HG03342 (cell line): Measurements from ENCODE around the gene FIBP.

Source experiments
- ATAC-seq: cut with Tn5 transposase; IDR thresholded peaks from one replicate; pipeline ENCODE4 v1.9.1; 2021; ENCODE audit warnings: mild to moderate bottlenecking, moderate library complexity; ENCODE audit not compliant: unreplicated experiment

Gene FIBP

DNA sequence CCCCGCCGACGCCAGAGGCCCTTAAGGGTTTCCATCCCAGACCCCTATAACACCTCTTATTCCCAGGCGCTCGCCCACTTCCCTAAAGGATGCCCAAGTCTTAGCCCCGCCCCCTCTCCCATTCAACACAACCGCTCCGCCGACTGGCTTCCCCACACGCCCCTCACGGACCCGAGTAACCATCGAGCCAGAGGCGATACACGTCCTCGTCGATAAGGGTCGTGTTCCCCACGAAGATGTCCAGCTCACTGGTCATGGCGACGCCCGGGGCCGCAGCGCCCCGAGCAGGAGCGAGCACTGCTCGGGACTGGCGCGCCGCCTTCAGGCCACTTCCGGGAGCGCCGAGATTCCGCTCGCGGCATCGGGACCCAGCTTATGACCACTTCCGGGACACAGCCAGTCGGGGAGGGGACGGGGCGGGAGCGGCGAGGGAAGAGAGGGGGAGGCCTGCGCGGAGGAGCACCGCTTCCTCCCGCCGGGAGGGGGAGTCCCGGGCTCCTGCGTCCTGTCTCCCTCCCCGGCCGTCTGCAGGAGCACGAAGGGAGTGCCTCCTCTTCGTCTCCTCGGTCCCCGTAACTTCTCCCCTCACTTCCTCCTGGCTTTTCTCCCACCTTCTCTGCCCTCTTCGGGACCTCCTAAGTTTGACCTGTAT, at the start of gene FIBP:
FIBP (minus strand) TSS at position 309 of the 652 bp plus-strand sequence; CDS start at position 256, 53 bp downstream.
- peak; percentile 41 for ATAC-seq

GRCh38 chr11:65937766-65938165, 49.5 kb upstream of the FIBP start:
- ATAC-seq: no peak

GRCh38 chr11:65934014-65934413, 45.7 kb upstream of the FIBP start:
- ATAC-seq: no peak

- ATAC-seq: no peak
These were observed 44.3 kb upstream of the FIBP start for GRCh38 chr11:65932558-65932919.

GRCh38 chr11:65931773-65932557, 43.7 kb upstream of the FIBP start:
- no peak for ATAC-seq

DNA sequence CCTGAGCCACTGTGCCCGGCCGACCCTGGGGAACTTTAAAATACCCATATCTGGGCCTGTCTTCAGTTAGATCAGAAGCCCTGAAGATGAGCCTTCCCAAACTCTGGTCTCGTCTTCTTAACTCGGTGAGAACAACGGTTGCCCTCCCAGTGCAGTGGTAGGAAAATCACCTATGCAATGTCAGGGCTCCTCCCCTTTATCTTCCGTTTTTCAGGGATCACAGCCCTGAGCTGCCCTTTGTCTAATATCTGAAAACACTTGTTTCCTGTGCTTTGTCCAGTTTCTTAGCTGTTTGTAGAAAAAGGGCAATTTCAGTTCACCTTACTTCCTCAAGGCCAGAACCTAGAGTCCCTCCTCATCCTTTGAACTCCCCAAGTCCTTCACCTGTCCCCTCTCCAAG, 40.4 kb upstream of the FIBP start:
- ATAC-seq: no peak

- ATAC-seq: peak; percentile 80
These were observed 39.7 kb upstream of the FIBP start for GRCh38 chr11:65927904-65928397.

DNA sequence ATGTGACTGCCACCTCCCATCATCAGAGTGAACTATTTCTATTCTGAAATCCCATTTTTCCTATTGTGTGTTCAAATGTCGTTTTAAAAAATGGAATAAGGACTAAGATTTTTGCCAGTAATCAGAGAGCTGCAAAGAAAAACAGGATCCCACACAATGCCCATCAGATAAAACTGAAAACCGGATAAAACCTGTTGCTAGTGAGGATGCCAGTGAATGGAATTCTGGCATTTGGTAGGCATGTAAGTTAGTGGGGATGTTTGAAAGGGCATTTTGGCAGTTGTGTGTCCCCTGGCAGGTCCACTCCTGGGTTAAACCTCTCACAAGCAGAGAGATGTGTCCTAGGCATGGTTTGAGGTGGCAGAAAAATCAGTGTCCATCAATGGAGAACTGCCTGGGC, 37.1 kb upstream of the FIBP start:
- no peak for ATAC-seq

- ATAC-seq: no peak
These were observed 34.3 kb upstream of the FIBP start for GRCh38 chr11:65922565-65922964.

DNA sequence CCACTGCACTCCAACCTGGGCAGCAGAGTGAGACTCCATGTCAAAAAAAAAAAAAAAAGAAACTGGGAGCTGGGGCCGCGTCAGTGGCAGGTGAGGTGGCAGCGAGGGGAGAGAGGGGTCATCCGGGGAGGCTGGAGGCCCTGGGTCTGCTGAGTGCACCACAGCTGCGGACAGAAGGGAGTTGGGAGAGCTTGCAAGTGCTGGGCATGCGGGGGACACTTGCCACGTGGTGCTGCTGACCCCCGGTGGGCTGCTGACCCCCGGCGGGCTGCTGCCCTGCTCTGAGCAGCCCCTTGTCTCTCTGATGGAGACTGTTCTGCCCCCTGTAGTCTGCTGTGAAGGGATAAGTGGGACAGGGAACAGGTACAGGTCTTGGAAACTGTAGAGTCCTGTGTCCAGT, 33.6 kb upstream of the FIBP start:
- no peak for ATAC-seq

- no peak for ATAC-seq
These were observed 32.8 kb upstream of the FIBP start for GRCh38 chr11:65921033-65921555.

- no peak for ATAC-seq
These were observed 32.1 kb upstream of the FIBP start for GRCh38 chr11:65920372-65920802.

- peak; percentile 8 for ATAC-seq
These were observed 31.5 kb upstream of the FIBP start for GRCh38 chr11:65919573-65920371.

DNA sequence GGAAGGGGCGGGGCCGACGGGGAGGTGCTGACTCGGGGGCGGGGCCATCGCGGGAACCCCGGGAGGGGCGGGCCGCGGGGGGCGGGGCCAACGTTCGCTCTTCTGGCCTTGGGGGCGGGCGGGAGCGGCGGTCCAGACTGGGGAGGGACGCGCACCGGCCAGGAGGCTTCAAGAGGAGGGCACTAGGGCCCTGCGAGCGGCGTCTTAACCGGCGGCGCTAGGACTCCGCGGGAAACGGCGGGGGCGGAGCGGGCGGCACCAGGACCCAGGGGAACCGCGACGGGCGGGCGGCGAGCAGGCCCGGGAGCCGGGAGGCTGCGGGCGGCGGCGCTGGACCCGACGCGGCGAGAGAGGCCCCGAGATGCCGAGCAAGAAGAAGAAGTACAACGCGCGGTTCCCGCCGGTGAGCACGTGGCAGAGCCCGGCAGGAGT, 30.9 kb upstream of the FIBP start, which contains the start of gene DRAP1:
DRAP1 (plus strand) TSS at position 286 of the 432 bp plus-strand sequence; CDS start at position 362, 76 bp downstream.
- ATAC-seq: peak; percentile 85

GRCh38 chr11:65918211-65919140, 30.2 kb upstream of the FIBP start, which contains the start of gene C11orf68:
TSS of gene C11orf68 (minus strand) at chr11:65919062. CDS start at chr11:65919031, 31 bp downstream.
- ATAC-seq: peak; percentile 44

GRCh38 chr11:65917434-65918210, 29.4 kb upstream of the FIBP start:
- ATAC-seq: no peak

DNA sequence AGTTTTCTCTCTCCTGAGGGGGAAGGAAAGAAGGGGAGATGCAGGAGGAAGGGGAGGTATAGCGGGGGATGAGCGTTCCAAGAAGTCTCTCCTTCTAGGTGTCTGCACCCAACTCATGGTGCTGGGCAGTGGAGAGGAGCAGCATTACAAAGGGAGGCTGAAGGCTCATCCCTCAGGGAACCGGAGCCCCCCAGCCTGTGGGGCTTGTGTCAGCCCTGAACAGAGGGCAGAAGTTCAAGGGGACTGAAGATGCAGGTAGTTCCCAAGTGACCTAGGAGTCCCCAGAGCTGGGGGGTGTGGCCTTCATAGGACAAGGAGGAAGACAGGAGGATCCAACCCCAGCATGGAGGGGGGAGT, 28.8 kb upstream of the FIBP start:
- ATAC-seq: no peak

GRCh38 chr11:65916391-65916790, 28.1 kb upstream of the FIBP start:
- ATAC-seq: no peak

- ATAC-seq: no peak
These were observed 27.6 kb upstream of the FIBP start for GRCh38 chr11:65915821-65916251.
